Head of caudate nucleus (tissue), 42 donors: ENCODE measurements around the gene MPI.

ENCODE experiments used
- DNase-seq, 42 donors: peaks; one replicate each; pipeline versions ENCODE4 v3.0.0 to v3.0.0-alpha.2; 2020 to 2021; ENCODE audit warnings: mixed read lengths in 7 of 42
- intact Hi-C: fragments of 100-400 bp; cut with DNase I; formaldehyde crosslinking; loops from one replicate; pipeline ENCODE4 v1.15.0; 2022

Gene MPI

GRCh38 chr15:74889883-74890664, at the start of gene MPI:
TSS of gene MPI (plus strand) at chr15:74890042. CDS start at chr15:74890074, 32 bp downstream.
- intact Hi-C loops: no loop called here
- DNase-seq: peak; percentile 87 to 97 (median 93)

GRCh38 chr15:74840851-74841775, 48.7 kb upstream of the MPI start:
- intact Hi-C loops: no loop called here
- peak in 3 of 42 donors; percentile 29 to 58 (median 32) for DNase-seq

GRCh38 chr15:74841891-74842373, 47.9 kb upstream of the MPI start:
- intact Hi-C loops: no loop called here

GRCh38 chr15:74842581-74843444, 47.0 kb upstream of the MPI start, which contains the start of gene ULK3:
TSS of gene ULK3 (minus strand) at chr15:74843156. CDS start at chr15:74843105, 51 bp downstream.
- intact Hi-C loops: no loop called here
- peak; percentile 82 to 97 (median 94) for DNase-seq

More at GRCh38 chr15:74841891-74842373, 47.9 kb upstream of the MPI start:
- DNase-seq: peak in 2 of 42 donors; percentile 26 to 28

- intact Hi-C loops: no loop called here
- DNase-seq: peak in 1 of 42 donors; percentile 22
These were observed 46.4 kb upstream of the MPI start for GRCh38 chr15:74843445-74843828.

- DNase-seq: no peak
- intact Hi-C loops: no loop called here
These were observed 45.9 kb upstream of the MPI start for GRCh38 chr15:74843891-74844299.

GRCh38 chr15:74844319-74845207, 45.3 kb upstream of the MPI start:
- DNase-seq: peak in 1 of 42 donors; percentile 53
- intact Hi-C loops: no loop called here

- DNase-seq: peak in 6 of 42 donors; percentile 25 to 68 (median 52)
- intact Hi-C loops: no loop called here
These were observed 44.7 kb upstream of the MPI start for GRCh38 chr15:74845208-74845568.

- DNase-seq: no peak
- intact Hi-C loops: no loop called here
These were observed 44.3 kb upstream of the MPI start for GRCh38 chr15:74845581-74845980.

GRCh38 chr15:74847432-74847831, 42.4 kb upstream of the MPI start:
- DNase-seq: peak in 6 of 42 donors; percentile 39 to 55 (median 46)

GRCh38 chr15:74850393-74850792, 39.4 kb upstream of the MPI start:
- no peak for DNase-seq
- intact Hi-C loops: no loop called here

More at GRCh38 chr15:74847432-74847831, 42.4 kb upstream of the MPI start:
- intact Hi-C loops: no loop called here

GRCh38 chr15:74851960-74852359, 37.9 kb upstream of the MPI start:
- intact Hi-C loops: no loop called here

GRCh38 chr15:74854453-74855022, 35.3 kb upstream of the MPI start:
- DNase-seq: no peak
- intact Hi-C loops: no loop called here

More at GRCh38 chr15:74851960-74852359, 37.9 kb upstream of the MPI start:
- no peak for DNase-seq

GRCh38 chr15:74855857-74856256, 34.0 kb upstream of the MPI start:
- intact Hi-C loops: no loop called here
- no peak for DNase-seq

- no peak for DNase-seq
- intact Hi-C loops: no loop called here
These were observed 33.3 kb upstream of the MPI start for GRCh38 chr15:74856537-74856936.

- intact Hi-C loops: no loop called here
These were observed 32.7 kb upstream of the MPI start for GRCh38 chr15:74857082-74857655.

More at GRCh38 chr15:74857082-74857655, 32.7 kb upstream of the MPI start:
- DNase-seq: no peak
